Fibroblast of lung (primary cell): ENCODE data around the gene DCBLD2.

Source experiments
- EZH2 ChIP-seq: IDR thresholded peaks from 2 replicates; pipeline ENCODE4 v1.5.1; 2012; ENCODE audit warnings: low read length, control low read depth, mild to moderate bottlenecking; ENCODE audit errors: missing control alignments
- TF ChIP-seq, protein P1 (sequence below), 2 donors: IDR thresholded peaks in 1 of 2; conservative IDR thresholded peaks in 1 of 2; 1 replicate in 1 of 2; 2 replicates in 1 of 2; pipeline ENCODE4 v1.5.1; 2011 to 2012; ENCODE audit warnings: low read length in 2 of 2, control low read depth in 1 of 2, inconsistent platforms in 1 of 2, low read depth in 1 of 2, mild to moderate bottlenecking in 1 of 2

DNA sequence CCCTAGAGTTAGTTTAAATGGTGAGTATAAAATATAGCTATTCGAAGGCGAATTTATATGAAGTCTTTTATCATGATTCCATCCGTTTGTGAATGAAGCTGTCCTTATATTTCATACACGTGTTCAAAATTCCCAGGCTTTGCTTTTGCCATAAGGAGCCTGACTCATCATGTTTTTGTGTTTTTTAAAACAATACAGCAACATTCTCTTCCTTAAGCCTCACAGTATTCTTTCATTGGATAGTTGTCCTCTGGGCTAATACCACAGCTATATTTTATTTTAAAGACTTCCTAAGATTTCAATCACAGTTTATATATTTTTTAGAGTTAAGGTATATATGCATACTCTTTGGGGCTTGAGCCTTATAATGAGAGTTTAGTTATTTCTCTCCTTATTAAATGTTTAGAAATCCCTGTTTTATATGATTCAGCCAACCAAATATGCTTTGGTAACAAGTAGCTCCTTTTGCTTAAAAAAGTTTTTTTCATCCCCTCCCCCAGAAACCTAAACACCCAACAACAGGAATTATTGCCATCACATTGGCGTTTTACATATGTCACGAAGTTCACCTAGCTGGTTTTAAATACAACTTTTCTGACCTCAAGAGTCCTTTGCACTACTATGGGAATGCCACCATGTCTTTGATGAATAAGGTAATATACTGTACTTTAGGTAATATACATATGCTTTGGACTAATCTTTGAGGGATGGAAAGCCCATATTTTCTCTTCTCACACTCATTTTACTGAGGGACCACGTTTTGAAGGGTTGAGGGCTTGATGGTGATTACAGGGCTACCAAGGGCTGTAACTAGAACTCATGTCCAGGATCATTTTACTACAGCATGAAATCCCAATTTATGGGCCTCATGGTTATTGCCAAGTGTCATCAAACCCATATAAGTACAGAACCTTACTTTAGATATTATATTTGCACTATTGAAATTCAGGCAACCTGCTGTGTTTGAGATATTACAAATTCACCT is 109.9 kb downstream of the DCBLD2 start:
- TF ChIP-seq, protein P1, sequence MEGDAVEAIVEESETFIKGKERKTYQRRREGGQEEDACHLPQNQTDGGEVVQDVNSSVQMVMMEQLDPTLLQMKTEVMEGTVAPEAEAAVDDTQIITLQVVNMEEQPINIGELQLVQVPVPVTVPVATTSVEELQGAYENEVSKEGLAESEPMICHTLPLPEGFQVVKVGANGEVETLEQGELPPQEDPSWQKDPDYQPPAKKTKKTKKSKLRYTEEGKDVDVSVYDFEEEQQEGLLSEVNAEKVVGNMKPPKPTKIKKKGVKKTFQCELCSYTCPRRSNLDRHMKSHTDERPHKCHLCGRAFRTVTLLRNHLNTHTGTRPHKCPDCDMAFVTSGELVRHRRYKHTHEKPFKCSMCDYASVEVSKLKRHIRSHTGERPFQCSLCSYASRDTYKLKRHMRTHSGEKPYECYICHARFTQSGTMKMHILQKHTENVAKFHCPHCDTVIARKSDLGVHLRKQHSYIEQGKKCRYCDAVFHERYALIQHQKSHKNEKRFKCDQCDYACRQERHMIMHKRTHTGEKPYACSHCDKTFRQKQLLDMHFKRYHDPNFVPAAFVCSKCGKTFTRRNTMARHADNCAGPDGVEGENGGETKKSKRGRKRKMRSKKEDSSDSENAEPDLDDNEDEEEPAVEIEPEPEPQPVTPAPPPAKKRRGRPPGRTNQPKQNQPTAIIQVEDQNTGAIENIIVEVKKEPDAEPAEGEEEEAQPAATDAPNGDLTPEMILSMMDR (conservative IDR thresholded peaks at IDR 0.05 in 1 of 2, IDR thresholded peaks at IDR 0.05 in 1 of 2; ENCODE audit: low read depth in 1 of 2, low read length in 2 of 2), result no peak
- no peak for TF ChIP-seq EZH2
